KOPT-K1 (cell line): Measurements from ENCODE around the gene NEXN.

ENCODE experiments used
- H3K27ac ChIP-seq: fragments of 200-600 bp; sonication (generic); 2 replicates; pipeline ENCODE4 v1.5.1; 2016; ENCODE audit warnings: antibody characterized with exemption, mild to moderate bottlenecking, low read depth, low read length; ENCODE audit not compliant: poor library complexity, severe bottlenecking
- H3K36me3 ChIP-seq: fragments of 200-600 bp; sonication (generic); 2 replicates; pipeline ENCODE4 v1.5.1; 2017; ENCODE audit warnings: antibody characterized with exemption, mild to moderate bottlenecking, low read length, moderate library complexity; ENCODE audit not compliant: insufficient read depth
- H3K9me3 ChIP-seq: fragments of 200-600 bp; sonication (generic); 2 replicates; pipeline ENCODE4 v1.5.1; 2017; ENCODE audit warnings: antibody characterized with exemption, low read length, mild to moderate bottlenecking; ENCODE audit not compliant: insufficient read depth, poor library complexity, severe bottlenecking

Gene NEXN

DNA sequence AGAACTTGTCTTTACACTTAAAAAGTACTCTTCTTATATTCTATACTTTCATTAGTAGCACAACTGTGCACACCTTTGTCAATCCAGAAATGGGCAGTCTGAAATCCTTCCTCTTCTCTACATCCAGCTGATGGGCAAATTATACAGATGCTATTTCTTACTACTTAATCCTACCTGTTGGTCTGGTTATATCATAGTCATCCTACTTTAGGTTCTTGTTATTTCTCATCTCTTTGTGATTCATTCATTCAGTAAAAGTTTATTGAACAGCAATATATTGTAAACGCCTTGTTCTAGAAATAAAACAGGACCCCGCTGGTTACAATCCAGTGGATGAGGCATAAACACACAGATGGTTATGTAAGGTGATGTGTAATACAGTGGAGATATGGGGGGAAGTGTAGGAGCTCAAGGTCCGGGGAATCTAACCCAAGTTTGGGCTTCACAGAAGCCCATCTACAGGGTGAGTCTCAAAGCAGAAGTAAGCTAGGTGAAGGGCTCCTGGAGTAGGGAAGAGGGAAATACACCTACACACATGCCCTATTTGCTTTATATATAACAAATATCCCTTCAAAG, 102.3 kb downstream of the NEXN start:
- Histone ChIP-seq H3K9me3 (no peaks in the 10 kb centered on the region), H3K27ac (no peak overlapping the region), H3K36me3 (peaks cover 42% of the 10 kb centered on the region)

GRCh38 chr1:77991638-77992037, 103.2 kb downstream of the NEXN start:
- Histone ChIP-seq H3K36me3 (peaks cover 39% of the 10 kb centered on the region), H3K9me3 (no peaks in the 10 kb centered on the region), H3K27ac (no peak overlapping the region)
